MM.1S (cell line): ENCODE results near the gene CLEC1A.

Experiments
- DNase-seq: peaks from one replicate; pipeline ENCODE4 v3.0.0-alpha.2; 2015
- H2AFZ ChIP-seq: fragments of 300-600 bp; sonication (generic); 2 replicates; pipeline ENCODE4 v1.6.0; 2016; ENCODE audit warnings: antibody characterized with exemption, low read length
- H3F3A ChIP-seq: fragments of 300-600 bp; sonication (generic); 2 replicates; pipeline ENCODE4 v1.6.1; 2016; ENCODE audit warnings: mild to moderate bottlenecking, antibody characterized with exemption, low read length, moderate library complexity, mixed read lengths; ENCODE audit not compliant: insufficient read depth
- H3K27ac ChIP-seq: fragments of 300-600 bp; sonication (generic); 2 replicates; pipeline ENCODE4 v1.5.1; 2016; ENCODE audit warnings: mild to moderate bottlenecking, low read length
- H3K27me3 ChIP-seq: fragments of 300-600 bp; sonication (generic); replicated peaks from 2 replicates; pipeline ENCODE4 v1.6.0; 2016; ENCODE audit warnings: low read length; ENCODE audit not compliant: insufficient read depth
- H3K36me3 ChIP-seq: fragments of 300-600 bp; sonication (generic); replicated peaks from 2 replicates; pipeline ENCODE4 v1.6.1; 2016; ENCODE audit warnings: mild to moderate bottlenecking, low read length, mixed read lengths; ENCODE audit not compliant: insufficient read depth
- H3K4me1 ChIP-seq: fragments of 300-600 bp; sonication (generic); 2 replicates; pipeline ENCODE4 v1.6.1; 2016; ENCODE audit warnings: low read length, mixed read lengths
- H3K4me2 ChIP-seq: fragments of 300-600 bp; sonication (generic); 2 replicates; pipeline ENCODE4 v1.6.0; 2016; ENCODE audit warnings: low read depth, low read length
- H3K4me3 ChIP-seq: fragments of 300-600 bp; sonication (generic); 2 replicates; pipeline ENCODE4 v1.5.1; 2016; ENCODE audit warnings: low read length, mixed read lengths
- H3K79me2 ChIP-seq: fragments of 300-600 bp; sonication (generic); 2 replicates; pipeline ENCODE4 v1.6.1; 2016; ENCODE audit warnings: mixed run types, low read length, mixed read lengths
- H3K9ac ChIP-seq: fragments of 300-600 bp; sonication (generic); 2 replicates; pipeline ENCODE4 v1.6.1; 2016; ENCODE audit warnings: low read length, mixed read lengths
- H3K9me2 ChIP-seq: fragments of 300-600 bp; sonication (generic); replicated peaks from 2 replicates; pipeline ENCODE4 v1.6.1; 2016; ENCODE audit warnings: mild to moderate bottlenecking, low read length, mixed read lengths; ENCODE audit not compliant: insufficient read depth
- H3K9me3 ChIP-seq: fragments of 300-600 bp; sonication (generic); replicated peaks from 2 replicates; pipeline ENCODE4 v1.6.1; 2016; ENCODE audit warnings: mild to moderate bottlenecking, low read length, mixed read lengths; ENCODE audit not compliant: insufficient read depth
- H4K20me1 ChIP-seq: fragments of 300-600 bp; sonication (generic); 2 replicates; pipeline ENCODE4 v1.6.1; 2016; ENCODE audit warnings: mild to moderate bottlenecking, low read length, moderate library complexity, mixed read lengths; ENCODE audit not compliant: insufficient read depth
- EZH2 ChIP-seq: fragments of 300-600 bp; sonication (generic); optimal IDR thresholded peaks from 2 replicates; pipeline ENCODE3; 2017; ENCODE audit warnings: low read depth, mild to moderate bottlenecking, antibody characterized with exemption, low read length, mixed read lengths
- EZH2phosphoT487 ChIP-seq: fragments of 300-600 bp; sonication (generic); IDR thresholded peaks from 2 replicates; pipeline ENCODE4 v1.6.1; 2018; ENCODE audit warnings: antibody characterized with exemption, low read length
- TF ChIP-seq, protein P1 (sequence below): fragments of 300-600 bp; sonication (generic); IDR thresholded peaks from 2 replicates; pipeline ENCODE4 v1.5.1; 2016; ENCODE audit warnings: antibody characterized with exemption, low read length, mixed read lengths

The CLEC1A gene

DNA sequence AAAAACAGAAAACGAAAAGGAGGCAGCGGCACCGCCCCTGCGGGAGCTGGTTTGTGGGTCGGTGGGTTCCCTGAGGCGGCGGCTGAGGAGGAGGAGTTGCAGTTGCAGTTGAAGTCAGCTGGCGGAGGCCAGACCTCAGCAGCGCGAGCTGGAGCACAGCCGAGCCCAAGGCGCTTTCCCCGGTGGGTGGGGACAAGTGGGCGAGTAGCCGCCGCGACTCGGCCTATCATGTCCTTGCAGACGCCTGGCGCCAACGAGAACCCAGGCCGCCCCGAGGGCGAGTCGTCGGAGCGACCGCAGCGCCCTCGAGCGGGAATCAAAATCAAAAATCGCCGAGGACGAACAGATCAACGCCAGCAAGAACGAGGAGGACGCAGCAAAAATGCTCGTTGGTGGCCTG lies 12.7 kb upstream of the CLEC1A start:
- Histone ChIP-seq H3K4me1 (no peaks in the 10 kb centered on the region), H3K27me3 (no peaks in the 10 kb centered on the region), H3K27ac (no peak overlapping the region), H3K79me2 (no peaks in the 10 kb centered on the region), H3K4me2 (no peak overlapping the region), H3K9ac (no peak overlapping the region), H2AFZ (no peak overlapping the region), H3F3A (no peaks in the 10 kb centered on the region), H3K9me3 (no peaks in the 10 kb centered on the region), H3K9me2 (no peaks in the 10 kb centered on the region), H3K36me3 (no peaks in the 10 kb centered on the region), H4K20me1 (no peaks in the 10 kb centered on the region), H3K4me3 (no peak overlapping the region)
- TF ChIP-seq EZH2 (no peak), EZH2phosphoT487 (no peak)
- TF ChIP-seq, protein P1, sequence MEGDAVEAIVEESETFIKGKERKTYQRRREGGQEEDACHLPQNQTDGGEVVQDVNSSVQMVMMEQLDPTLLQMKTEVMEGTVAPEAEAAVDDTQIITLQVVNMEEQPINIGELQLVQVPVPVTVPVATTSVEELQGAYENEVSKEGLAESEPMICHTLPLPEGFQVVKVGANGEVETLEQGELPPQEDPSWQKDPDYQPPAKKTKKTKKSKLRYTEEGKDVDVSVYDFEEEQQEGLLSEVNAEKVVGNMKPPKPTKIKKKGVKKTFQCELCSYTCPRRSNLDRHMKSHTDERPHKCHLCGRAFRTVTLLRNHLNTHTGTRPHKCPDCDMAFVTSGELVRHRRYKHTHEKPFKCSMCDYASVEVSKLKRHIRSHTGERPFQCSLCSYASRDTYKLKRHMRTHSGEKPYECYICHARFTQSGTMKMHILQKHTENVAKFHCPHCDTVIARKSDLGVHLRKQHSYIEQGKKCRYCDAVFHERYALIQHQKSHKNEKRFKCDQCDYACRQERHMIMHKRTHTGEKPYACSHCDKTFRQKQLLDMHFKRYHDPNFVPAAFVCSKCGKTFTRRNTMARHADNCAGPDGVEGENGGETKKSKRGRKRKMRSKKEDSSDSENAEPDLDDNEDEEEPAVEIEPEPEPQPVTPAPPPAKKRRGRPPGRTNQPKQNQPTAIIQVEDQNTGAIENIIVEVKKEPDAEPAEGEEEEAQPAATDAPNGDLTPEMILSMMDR, result no peak
- no peak for DNase-seq

- H4K20me1 ChIP-seq, result no peaks in the 10 kb centered on the region
- no peak overlapping the region for H3K9ac ChIP-seq
- no peak overlapping the region for H3K4me2 ChIP-seq
- no peaks in the 10 kb centered on the region for H3K36me3 ChIP-seq
- no peak overlapping the region for H3K27ac ChIP-seq
- no peaks in the 10 kb centered on the region for H3K9me2 ChIP-seq
- TF ChIP-seq, protein P1, result no peak
- TF ChIP-seq EZH2phosphoT487 (no peak), EZH2 (no peak)
- no peak for DNase-seq
- H3K79me2 ChIP-seq, result no peaks in the 10 kb centered on the region
- H2AFZ ChIP-seq, result no peak overlapping the region
- no peaks in the 10 kb centered on the region for H3K9me3 ChIP-seq
- no peaks in the 10 kb centered on the region for H3K27me3 ChIP-seq
- no peaks in the 10 kb centered on the region for H3K4me1 ChIP-seq
- H3F3A ChIP-seq, result no peaks in the 10 kb centered on the region
- H3K4me3 ChIP-seq, result no peak overlapping the region
Measured at GRCh38 chr12:10110256-10110844, 11.6 kb upstream of the CLEC1A start.

- TF ChIP-seq EZH2phosphoT487, result no peak
- no peak for TF ChIP-seq EZH2
- TF ChIP-seq, protein P1, result no peak
- Histone ChIP-seq H3K9me3 (no peaks in the 10 kb centered on the region), H3K79me2 (no peaks in the 10 kb centered on the region), H3F3A (peaks cover 7% of the 10 kb centered on the region; the same call in 1 of the 2 replicates), H3K27ac (no peak overlapping the region), H2AFZ (no peak overlapping the region), H3K9ac (no peak overlapping the region), H4K20me1 (no peaks in the 10 kb centered on the region), H3K4me1 (peaks cover 17% of the 10 kb centered on the region), H3K4me2 (no peak overlapping the region), H3K9me2 (no peaks in the 10 kb centered on the region), H3K27me3 (no peaks in the 10 kb centered on the region), H3K4me3 (no peak overlapping the region), H3K36me3 (no peaks in the 10 kb centered on the region)
- no peak for DNase-seq
Measured at GRCh38 chr12:10102322-10102721, 3.5 kb upstream of the CLEC1A start.
